Erythroblast (primary cell): ENCODE results near the gene SP3.

Experiments
- DNase-seq, 2 experiments: peaks; one replicate each; lab custom pipeline; 2025; lab: John Stamatoyannopoulos, UW
- GATA1 ChIP-seq: IDR thresholded peaks from 2 replicates; pipeline ENCODE4 v1.6.1; 2011; ENCODE audit warnings: low read depth, mild to moderate bottlenecking, control low read depth, low read length, moderate library complexity
- POLR2A ChIP-seq: IDR thresholded peaks from 2 replicates; pipeline ENCODE4 v1.6.1; 2011; ENCODE audit warnings: mild to moderate bottlenecking, low read length

The SP3 gene

GRCh38 chr2:173965372-173966025 is at the start of gene SP3:
Gene SP3, minus strand, starts transcription at chr2:173965373. Its CDS starts 202 bp downstream, at chr2:173965171.
- TF ChIP-seq POLR2A = peak; percentile 94
- no peak for TF ChIP-seq GATA1
- DNase-seq = peak; percentile 97

GRCh38 chr2:174014699-174015070 is 49.5 kb upstream of the SP3 start:
- TF ChIP-seq POLR2A (no peak), GATA1 (no peak)
- no peak for DNase-seq

GRCh38 chr2:174014011-174014698 is 49.0 kb upstream of the SP3 start:
- TF ChIP-seq GATA1 = no peak
- no peak for TF ChIP-seq POLR2A

GRCh38 chr2:174013315-174013751 is 48.2 kb upstream of the SP3 start:
- DNase-seq = no peak
- TF ChIP-seq POLR2A (no peak), GATA1 (no peak)

More at GRCh38 chr2:174014011-174014698, 49.0 kb upstream of the SP3 start:
- DNase-seq = no peak

GRCh38 chr2:174012347-174013314 is 47.5 kb upstream of the SP3 start:
- DNase-seq = peak; percentile 11 to 20
- no peak for TF ChIP-seq POLR2A
- no peak for TF ChIP-seq GATA1

- no peak for DNase-seq
Observed at GRCh38 chr2:174011796-174012195, 46.6 kb upstream of the SP3 start.

GRCh38 chr2:174011173-174011572 is 46.0 kb upstream of the SP3 start:
- TF ChIP-seq POLR2A = no peak
- TF ChIP-seq GATA1 = no peak
- no peak for DNase-seq

More at GRCh38 chr2:174011796-174012195, 46.6 kb upstream of the SP3 start:
- TF ChIP-seq GATA1 (no peak), POLR2A (no peak)

GRCh38 chr2:174009488-174010223 is 44.5 kb upstream of the SP3 start:
- DNase-seq = no peak
- TF ChIP-seq POLR2A (no peak), GATA1 (no peak)

GRCh38 chr2:174008720-174009119 is 43.5 kb upstream of the SP3 start:
- no peak for TF ChIP-seq POLR2A
- no peak for TF ChIP-seq GATA1
- DNase-seq = no peak

- no peak for DNase-seq
Observed at GRCh38 chr2:174007010-174007409, 41.8 kb upstream of the SP3 start.

GRCh38 chr2:174005801-174006419 is 40.7 kb upstream of the SP3 start:
- no peak for DNase-seq
- TF ChIP-seq POLR2A (no peak), GATA1 (no peak)

More at GRCh38 chr2:174007010-174007409, 41.8 kb upstream of the SP3 start:
- no peak for TF ChIP-seq POLR2A
- no peak for TF ChIP-seq GATA1

GRCh38 chr2:174004905-174005605 is 39.9 kb upstream of the SP3 start:
- DNase-seq = no peak

More at GRCh38 chr2:174004905-174005605, 39.9 kb upstream of the SP3 start:
- no peak for TF ChIP-seq GATA1
- TF ChIP-seq POLR2A = no peak
